Lung (tissue), 12 donors: ENCODE results near the gene ZNF331. TPM values are rescaled to one million over a fixed set of nuclear protein-coding genes. Genes with fewer than 3 reads are reported as not detected.
A peak's percentile ranks its signal among the peaks of the same experiment; 100 is the strongest.

Experiments used
- ATAC-seq: fragments of 200-7000 bp; cut with Tn5 transposase; one replicate; pipeline ENCODE4 v1.9.1; 2020; ENCODE audit warnings: moderate number of reproducible peaks; ENCODE audit not compliant: insufficient read depth, low FRiP score
- DNase-seq, 3 donors: peaks; one replicate each; pipeline ENCODE4 v3.0.0-alpha.2; 2013 to 2017
- H3K27ac ChIP-seq, 2 donors: one replicate each; pipeline ENCODE4 v1.5.1; 2013; ENCODE audit warnings: mild to moderate bottlenecking in 2 of 2, moderate library complexity in 2 of 2, control low read depth in 1 of 2, inconsistent platforms in 1 of 2, low read depth in 1 of 2, low read length in 1 of 2
- H3K27me3 ChIP-seq, 3 donors: one replicate each; pipeline ENCODE4 v1.5.1; 2013; ENCODE audit warnings: low read length in 2 of 3; ENCODE audit not compliant: control insufficient read depth in 3 of 3, insufficient read depth in 3 of 3
- H3K36me3 ChIP-seq, 4 donors: one replicate each; pipeline ENCODE4 v1.5.1; 2013; ENCODE audit warnings: low read length in 4 of 4, mild to moderate bottlenecking in 1 of 4, moderate library complexity in 1 of 4; ENCODE audit not compliant: control insufficient read depth in 4 of 4, insufficient read depth in 4 of 4
- H3K4me1 ChIP-seq, 5 donors: one replicate each; pipeline ENCODE4 v1.5.1; 2013; ENCODE audit warnings: low read length in 5 of 5, mild to moderate bottlenecking in 2 of 5, moderate library complexity in 1 of 5; ENCODE audit not compliant: control insufficient read depth in 5 of 5, insufficient read depth in 5 of 5
- H3K4me3 ChIP-seq: one replicate; pipeline ENCODE4 v1.5.1; 2013; ENCODE audit warnings: mild to moderate bottlenecking, control low read depth, moderate library complexity
- H3K9ac ChIP-seq, 2 donors: one replicate each; pipeline ENCODE4 v1.5.1; 2013; ENCODE audit warnings: low read length in 2 of 2, control low read depth in 1 of 2; ENCODE audit not compliant: insufficient read depth in 1 of 2
- H3K9me3 ChIP-seq, 4 donors: one replicate each; pipeline ENCODE4 v1.5.1; 2013; ENCODE audit warnings: low read length in 3 of 4, mild to moderate bottlenecking in 1 of 4, moderate library complexity in 1 of 4; ENCODE audit not compliant: control insufficient read depth in 4 of 4, insufficient read depth in 3 of 4
- WGBS, 2 donors: extraction: QIAGEN DNeasy Blood & Tissue Kit; methylation state at CpG; one replicate each; pipeline ENCODE4 v1.1.7; 2013; 5-methylcytosine and 5-hydroxymethylcytosine counted together
- polyA plus RNA-seq, 2 donors: library from polyadenylated mRNA; stranded (reverse); fragments of 200-250 nt; gene quantifications; one replicate each; pipeline ENCODE4 v1.2.1, GENCODE V29; 2013
- total RNA-seq, 2 donors: library from RNA; depleted of rRNA in 1 of 2; stranded (reverse); fragments of >200 nt in 1 of 2; gene quantifications; one replicate each; pipeline ENCODE4 v1.2.1, GENCODE V29; 2014 to 2021
- TF ChIP-seq, protein P1 (sequence below): IDR thresholded peaks from 2 replicates; pipeline ENCODE4 v1.5.1; 2012; ENCODE audit warnings: mild to moderate bottlenecking; ENCODE audit errors: control extremely low read depth, extremely low read depth
- donor health status: control.
- donor health status: control.
- donor health status: Bipolar disorder and iron deficiency.
- donor health status: healthy.
- donor health status: DM: yes; HTN: yes; CAD: no.

ZNF331 gene
- total and polyA plus RNA-seq, 4 donors = 12.7 to 27.9 (median 22.8) TPM

DNA sequence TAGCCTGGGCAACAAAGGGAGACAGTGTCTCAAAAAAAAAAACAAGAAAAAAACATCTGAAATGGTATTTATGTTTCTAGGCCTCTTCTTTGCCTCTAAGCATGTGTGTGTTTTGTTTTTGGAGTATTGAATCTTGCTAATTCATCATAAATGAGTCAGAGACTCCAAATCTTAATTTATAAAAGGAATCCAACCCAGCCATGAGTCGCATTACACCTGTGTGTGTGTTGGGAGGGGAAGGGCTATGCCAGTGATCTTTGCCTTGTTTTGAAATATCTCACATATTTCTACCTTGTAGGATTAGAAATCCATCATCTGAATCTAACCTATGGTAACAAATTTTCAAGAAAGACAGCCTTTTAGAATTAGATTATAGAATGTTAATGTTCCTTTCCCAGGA lies 4.0 kb downstream of the ZNF331 start:
- Histone ChIP-seq H3K27ac (no peak overlapping the region), H3K4me3 (no peak overlapping the region), H3K9me3 (peaks cover 0 to 13% (median 0%) of the 10 kb centered on the region in 4 donors), H3K27me3 (no peaks in the 10 kb centered on the region), H3K9ac (no peak overlapping the region), H3K36me3 (peaks cover 0 to 10% (median 0%) of the 10 kb centered on the region in 4 donors), H3K4me1 (peaks cover 0 to 16% (median 2%) of the 10 kb centered on the region in 5 donors)
- WGBS, 2 donors = 93 to 100% methylated on average over 1 of the region's 1 CpG
- DNase-seq = no peak
- ATAC-seq = no peak
- TF ChIP-seq, protein P1, sequence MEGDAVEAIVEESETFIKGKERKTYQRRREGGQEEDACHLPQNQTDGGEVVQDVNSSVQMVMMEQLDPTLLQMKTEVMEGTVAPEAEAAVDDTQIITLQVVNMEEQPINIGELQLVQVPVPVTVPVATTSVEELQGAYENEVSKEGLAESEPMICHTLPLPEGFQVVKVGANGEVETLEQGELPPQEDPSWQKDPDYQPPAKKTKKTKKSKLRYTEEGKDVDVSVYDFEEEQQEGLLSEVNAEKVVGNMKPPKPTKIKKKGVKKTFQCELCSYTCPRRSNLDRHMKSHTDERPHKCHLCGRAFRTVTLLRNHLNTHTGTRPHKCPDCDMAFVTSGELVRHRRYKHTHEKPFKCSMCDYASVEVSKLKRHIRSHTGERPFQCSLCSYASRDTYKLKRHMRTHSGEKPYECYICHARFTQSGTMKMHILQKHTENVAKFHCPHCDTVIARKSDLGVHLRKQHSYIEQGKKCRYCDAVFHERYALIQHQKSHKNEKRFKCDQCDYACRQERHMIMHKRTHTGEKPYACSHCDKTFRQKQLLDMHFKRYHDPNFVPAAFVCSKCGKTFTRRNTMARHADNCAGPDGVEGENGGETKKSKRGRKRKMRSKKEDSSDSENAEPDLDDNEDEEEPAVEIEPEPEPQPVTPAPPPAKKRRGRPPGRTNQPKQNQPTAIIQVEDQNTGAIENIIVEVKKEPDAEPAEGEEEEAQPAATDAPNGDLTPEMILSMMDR = no peak

DNA sequence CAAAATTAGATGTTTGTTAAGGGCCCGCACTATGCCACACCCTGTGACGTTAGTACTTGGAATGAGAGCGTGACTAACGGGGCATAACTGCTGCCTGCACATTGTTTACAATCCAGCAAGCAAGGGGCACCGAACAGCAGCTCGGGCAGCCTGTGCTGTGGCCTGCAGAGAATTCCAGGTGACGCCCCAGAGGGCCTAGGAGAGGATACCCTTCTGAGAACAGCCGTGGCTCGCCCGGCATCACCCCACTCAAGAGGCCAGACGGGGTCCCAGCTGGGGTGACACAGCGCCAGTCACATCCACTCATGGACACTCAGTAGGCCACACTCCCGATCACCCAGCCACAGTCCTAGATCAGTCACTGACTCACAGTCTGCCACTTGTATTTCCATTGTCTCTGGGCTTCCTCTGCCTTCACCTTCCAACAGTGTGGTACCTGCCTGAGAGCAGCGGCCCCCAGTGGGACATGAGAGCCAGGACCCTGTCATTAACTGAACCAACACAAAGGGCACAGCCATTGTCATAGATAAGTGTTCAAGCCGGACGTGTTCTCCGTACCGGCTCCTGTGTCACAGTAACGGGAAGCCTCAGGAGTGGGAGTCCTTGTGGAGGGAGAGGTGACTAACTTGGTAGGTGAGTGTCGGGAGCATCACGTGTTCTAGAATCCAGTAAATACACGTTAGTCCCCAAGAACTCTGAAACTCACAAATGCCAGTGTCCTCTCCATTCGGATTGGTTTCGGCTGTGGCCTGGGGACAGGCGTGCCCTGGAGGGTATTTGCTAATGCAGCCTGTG lies 7.5 kb downstream of the ZNF331 start:
- 78 to 85% methylated on average over 25 of the region's 25 CpGs for WGBS, 2 donors
- peak; percentile 58 for ATAC-seq
- no peak overlapping the region for H3K9ac ChIP-seq

DNA sequence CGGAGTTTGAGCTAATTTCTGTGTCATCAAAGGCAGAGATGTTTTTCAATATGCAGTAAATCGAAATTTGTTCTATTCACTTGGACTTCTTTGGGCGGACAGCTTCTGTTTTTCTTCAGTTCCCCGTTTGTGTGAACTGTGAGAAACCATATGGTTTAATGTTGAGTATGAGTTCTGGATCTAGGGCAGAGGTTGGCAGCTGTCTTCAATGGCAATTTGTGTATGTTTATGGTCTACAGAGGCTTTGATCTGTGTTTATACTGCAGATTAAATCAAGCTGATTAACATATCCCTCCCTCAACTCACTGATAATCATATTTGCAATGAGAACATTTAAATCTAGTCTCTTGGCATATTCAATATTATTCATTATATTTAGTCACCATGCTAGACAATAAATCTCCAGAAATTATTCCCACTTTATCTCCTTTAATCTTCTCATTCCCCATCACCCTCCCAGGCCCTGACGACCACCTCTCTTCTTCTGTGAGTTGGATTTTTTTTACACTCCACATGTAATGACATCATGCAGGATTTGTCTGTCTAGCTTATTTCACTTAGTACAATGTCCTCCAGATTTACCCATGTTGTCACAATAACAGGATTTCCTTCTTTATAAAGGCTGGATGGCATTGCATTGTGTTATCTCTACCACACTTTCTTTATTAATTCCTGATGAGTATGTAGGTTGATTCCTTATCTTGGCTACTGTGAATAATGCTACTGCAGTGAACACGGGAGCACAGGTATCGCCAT lies 9.0 kb downstream of the ZNF331 start:
- ATAC-seq = no peak
- TF ChIP-seq, protein P1 = no peak
- peaks cover 0 to 25% (median 7%) of the 10 kb centered on the region in 5 donors for H3K4me1 ChIP-seq
- peaks cover 0 to 4% (median 0%) of the 10 kb centered on the region in 4 donors for H3K9me3 ChIP-seq
- WGBS, 2 donors = 60 to 71% methylated on average over 7 of the region's 7 CpGs
- H3K27me3 ChIP-seq = no peaks in the 10 kb centered on the region
- H3K9ac ChIP-seq = no peak overlapping the region
- peaks cover 0 to 6% (median 0%) of the 10 kb centered on the region in 4 donors for H3K36me3 ChIP-seq
- peak; percentile 60 to 94 (median 93) for DNase-seq
- H3K4me3 ChIP-seq = no peak overlapping the region
- peak overlapping the region in 1 of 2 donors; percentile 4 for H3K27ac ChIP-seq

More for the DNA sequence above, 7.5 kb downstream of the ZNF331 start:
- H3K36me3 ChIP-seq = peaks cover 0 to 6% (median 0%) of the 10 kb centered on the region in 4 donors
- peak overlapping the region in 1 of 2 donors; percentile 55 for H3K27ac ChIP-seq
- no peak for DNase-seq
- peaks cover 0 to 4% (median 0%) of the 10 kb centered on the region in 4 donors for H3K9me3 ChIP-seq
- H3K27me3 ChIP-seq = no peaks in the 10 kb centered on the region
- peaks cover 0 to 25% (median 7%) of the 10 kb centered on the region in 5 donors for H3K4me1 ChIP-seq
- H3K4me3 ChIP-seq = no peak overlapping the region
- TF ChIP-seq, protein P1 = no peak
